Stimulated activated CD8-positive, alpha-beta memory T cell treated with anti-CD3 and anti-CD28 coated beads, Interleukin-2, amount 100 ng/mL, for 1 hour (primary cell): Measurements from ENCODE around the gene SH3BGRL2.
"Not testable (repeated sequence)": the region's sequence is repeated elsewhere in the genome, so short reads cannot be mapped to it uniquely, and the experiment has no call there.

Experiments
- DNase-seq, 2 donors: peaks; one replicate each; pipeline ENCODE4 v3.0.0-alpha.2; 2020; ENCODE audit warnings: low read depth in 2 of 2

The SH3BGRL2 gene

DNA sequence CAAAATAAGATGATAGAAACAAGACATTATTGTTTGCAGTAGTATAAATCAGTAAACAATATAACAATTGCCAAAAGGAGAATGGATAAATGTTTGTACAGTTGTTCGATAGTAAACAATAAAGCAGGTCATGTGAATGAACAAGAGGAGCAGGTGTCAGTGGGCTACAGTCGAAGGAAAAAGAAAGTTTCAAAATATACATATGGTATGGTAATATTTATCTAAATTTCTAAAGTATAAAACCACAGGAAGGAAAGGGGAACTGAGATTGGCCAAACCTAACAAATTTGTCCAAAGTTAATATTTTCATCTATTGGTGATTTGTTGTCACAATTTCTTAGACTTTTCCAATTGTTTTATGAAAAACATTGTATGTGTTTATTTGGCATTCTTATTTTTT lies 110.9 kb downstream of the SH3BGRL2 start:
- no peak for DNase-seq

DNA sequence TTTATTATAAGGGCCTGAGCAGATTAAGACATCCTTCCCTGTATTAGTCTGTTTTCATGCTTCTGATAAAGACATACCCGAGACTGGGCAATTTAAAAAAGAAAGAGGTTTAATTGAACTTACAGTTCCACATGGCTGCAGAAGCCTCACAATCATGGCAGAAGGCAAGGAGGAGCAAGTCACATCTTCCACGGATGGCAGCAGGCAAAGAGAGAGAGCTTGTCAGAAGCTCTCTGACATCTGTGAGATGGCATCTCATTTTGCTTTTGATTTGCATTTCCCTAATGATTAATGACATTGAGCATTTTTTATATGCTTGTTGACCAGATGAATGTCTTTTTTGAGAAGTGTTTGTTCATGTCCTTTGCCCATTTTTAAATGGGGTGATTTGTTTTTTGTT lies 114.2 kb downstream of the SH3BGRL2 start:
- not testable (repeated sequence) for DNase-seq

DNA sequence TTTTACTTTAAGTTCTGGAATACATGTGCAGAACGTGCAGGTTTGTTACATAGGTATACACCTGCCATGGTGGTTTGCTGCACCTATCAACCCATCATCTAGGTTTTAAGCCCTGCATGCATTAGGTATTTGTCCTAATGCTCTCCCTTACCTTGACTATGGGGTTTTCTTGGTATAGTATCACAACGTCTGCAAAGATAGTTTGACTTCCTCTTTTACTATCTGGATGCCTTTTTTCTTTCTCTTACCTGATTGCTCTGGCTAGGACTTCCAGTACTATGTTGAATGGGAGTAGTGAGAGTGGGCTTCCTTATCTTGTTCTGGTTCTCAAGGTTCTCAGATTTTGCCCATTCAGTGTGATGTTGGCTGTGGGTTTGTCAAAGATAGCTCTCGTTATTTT lies 115.2 kb downstream of the SH3BGRL2 start:
- not testable (repeated sequence) for DNase-seq

DNA sequence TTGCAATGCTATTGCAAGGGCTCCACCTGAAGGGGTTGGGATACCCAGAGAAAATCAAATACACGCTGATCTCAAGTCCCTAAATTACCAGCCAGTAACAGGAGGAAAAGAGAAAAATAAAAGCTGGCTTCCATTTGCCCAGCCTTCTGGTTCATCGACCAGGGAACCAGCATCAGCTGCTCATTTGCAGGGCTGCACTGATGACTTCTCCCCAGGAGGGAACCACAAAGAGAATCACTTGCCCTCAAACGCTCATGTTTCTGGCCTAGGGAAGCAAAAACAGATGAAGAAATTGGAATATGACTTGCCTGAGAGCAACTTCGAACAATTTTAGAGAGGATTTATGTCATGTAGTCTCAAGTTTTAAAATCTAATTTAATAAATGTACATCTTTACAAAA lies 119.7 kb downstream of the SH3BGRL2 start:
- no peak for DNase-seq
